Measurements from ENCODE around the gene PKD1L1. TPM values are rescaled to one million over a fixed set of nuclear protein-coding genes. Genes with fewer than 3 reads are reported as not detected.
A peak's percentile ranks its signal among the peaks of the same experiment; 100 is the strongest.

Gene PKD1L1, protein sequence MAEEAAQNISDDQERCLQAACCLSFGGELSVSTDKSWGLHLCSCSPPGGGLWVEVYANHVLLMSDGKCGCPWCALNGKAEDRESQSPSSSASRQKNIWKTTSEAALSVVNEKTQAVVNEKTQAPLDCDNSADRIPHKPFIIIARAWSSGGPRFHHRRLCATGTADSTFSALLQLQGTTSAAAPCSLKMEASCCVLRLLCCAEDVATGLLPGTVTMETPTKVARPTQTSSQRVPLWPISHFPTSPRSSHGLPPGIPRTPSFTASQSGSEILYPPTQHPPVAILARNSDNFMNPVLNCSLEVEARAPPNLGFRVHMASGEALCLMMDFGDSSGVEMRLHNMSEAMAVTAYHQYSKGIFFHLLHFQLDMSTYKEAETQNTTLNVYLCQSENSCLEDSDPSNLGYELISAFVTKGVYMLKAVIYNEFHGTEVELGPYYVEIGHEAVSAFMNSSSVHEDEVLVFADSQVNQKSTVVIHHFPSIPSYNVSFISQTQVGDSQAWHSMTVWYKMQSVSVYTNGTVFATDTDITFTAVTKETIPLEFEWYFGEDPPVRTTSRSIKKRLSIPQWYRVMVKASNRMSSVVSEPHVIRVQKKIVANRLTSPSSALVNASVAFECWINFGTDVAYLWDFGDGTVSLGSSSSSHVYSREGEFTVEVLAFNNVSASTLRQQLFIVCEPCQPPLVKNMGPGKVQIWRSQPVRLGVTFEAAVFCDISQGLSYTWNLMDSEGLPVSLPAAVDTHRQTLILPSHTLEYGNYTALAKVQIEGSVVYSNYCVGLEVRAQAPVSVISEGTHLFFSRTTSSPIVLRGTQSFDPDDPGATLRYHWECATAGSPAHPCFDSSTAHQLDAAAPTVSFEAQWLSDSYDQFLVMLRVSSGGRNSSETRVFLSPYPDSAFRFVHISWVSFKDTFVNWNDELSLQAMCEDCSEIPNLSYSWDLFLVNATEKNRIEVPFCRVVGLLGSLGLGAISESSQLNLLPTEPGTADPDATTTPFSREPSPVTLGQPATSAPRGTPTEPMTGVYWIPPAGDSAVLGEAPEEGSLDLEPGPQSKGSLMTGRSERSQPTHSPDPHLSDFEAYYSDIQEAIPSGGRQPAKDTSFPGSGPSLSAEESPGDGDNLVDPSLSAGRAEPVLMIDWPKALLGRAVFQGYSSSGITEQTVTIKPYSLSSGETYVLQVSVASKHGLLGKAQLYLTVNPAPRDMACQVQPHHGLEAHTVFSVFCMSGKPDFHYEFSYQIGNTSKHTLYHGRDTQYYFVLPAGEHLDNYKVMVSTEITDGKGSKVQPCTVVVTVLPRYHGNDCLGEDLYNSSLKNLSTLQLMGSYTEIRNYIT (N-terminal part only)
- under 1 TPM; 0.52 to 0.67 TPM for total RNA-seq
- under 1 TPM; 0.13 to 0.40 (median 0.29) TPM for polyA plus RNA-seq (ENCODE audit: insufficient read length in 6 of 6)
- long read RNA-seq, donor 1, result 0 reads
- long read RNA-seq, donor 2, result 0 reads
- long read RNA-seq, donor 3, result 0 reads
- long read RNA-seq, donor 4, result 0 reads
- long read RNA-seq, donor 5, result 0 reads
- long read RNA-seq, donor 6, result 0 reads
- long read RNA-seq, donor 7, result 0 reads
- long read RNA-seq, donor 8, result 0 reads
- long read RNA-seq, donor 9, result 0 reads
- long read RNA-seq, donor 10, result 0 reads
- long read RNA-seq, donor 11, result 0 reads
- long read RNA-seq, donor 12, result 0 reads

DNA sequence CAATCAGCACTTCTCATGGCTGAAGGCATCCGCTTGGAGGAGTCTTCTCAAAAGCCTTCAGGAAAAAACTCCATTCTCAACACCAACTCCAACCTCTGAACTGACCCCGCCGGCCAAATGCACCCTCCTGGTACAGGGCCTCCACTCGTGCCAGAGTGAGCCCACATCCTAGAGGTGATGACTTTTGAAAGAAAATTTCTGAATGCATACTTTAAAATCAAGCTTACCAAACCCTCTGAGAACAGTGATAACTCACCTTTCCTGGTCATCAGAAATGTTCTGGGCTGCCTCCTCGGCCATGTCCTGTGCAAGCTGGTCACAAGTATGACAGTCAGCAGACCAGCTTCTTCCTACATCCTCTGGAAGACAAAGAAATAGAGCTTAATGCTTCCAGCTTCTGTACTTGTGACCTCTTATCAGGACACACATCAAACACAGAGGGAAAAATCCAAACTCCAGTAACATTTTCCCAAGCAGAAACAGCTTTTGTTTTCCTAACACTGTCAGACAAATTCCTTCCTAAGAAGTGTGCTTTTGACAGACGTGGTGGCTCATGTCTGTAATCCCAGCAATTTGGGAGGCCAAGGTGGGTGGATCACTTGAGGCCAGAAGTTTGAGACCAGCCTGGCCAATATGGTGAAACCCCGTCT is at the start of gene PKD1L1:
Gene PKD1L1 (minus strand): TSS at position 326 of the 650 bp plus-strand sequence. CDS start 26 bp downstream, at position 300.
- TF ChIP-seq, protein P1, sequence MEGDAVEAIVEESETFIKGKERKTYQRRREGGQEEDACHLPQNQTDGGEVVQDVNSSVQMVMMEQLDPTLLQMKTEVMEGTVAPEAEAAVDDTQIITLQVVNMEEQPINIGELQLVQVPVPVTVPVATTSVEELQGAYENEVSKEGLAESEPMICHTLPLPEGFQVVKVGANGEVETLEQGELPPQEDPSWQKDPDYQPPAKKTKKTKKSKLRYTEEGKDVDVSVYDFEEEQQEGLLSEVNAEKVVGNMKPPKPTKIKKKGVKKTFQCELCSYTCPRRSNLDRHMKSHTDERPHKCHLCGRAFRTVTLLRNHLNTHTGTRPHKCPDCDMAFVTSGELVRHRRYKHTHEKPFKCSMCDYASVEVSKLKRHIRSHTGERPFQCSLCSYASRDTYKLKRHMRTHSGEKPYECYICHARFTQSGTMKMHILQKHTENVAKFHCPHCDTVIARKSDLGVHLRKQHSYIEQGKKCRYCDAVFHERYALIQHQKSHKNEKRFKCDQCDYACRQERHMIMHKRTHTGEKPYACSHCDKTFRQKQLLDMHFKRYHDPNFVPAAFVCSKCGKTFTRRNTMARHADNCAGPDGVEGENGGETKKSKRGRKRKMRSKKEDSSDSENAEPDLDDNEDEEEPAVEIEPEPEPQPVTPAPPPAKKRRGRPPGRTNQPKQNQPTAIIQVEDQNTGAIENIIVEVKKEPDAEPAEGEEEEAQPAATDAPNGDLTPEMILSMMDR (IDR thresholded peaks at IDR 0.05), result no peak
- DNase-seq (no peak), ATAC-seq (no peak)
- Histone ChIP-seq H3K4me1 (peaks cover 5 to 18% of the 10 kb centered on the region in 2 donors), H3K9me3 (no peaks in the 10 kb centered on the region), H3K4me3 (no peak within 1 kb of the TSS), H3K27ac (peak within 1 kb of the TSS in 1 of 2 donors; percentile 40), H3K27me3 (no peaks in the 10 kb centered on the region), H3K36me3 (no peaks in the 10 kb centered on the region)
- intact Hi-C loops (cut with DNase I), result loop anchor here in 1 of 2 donors (5.0 kb wide), 1 partner anchor 164 kb away; no protein-coding TSS in a partner anchor

DNA sequence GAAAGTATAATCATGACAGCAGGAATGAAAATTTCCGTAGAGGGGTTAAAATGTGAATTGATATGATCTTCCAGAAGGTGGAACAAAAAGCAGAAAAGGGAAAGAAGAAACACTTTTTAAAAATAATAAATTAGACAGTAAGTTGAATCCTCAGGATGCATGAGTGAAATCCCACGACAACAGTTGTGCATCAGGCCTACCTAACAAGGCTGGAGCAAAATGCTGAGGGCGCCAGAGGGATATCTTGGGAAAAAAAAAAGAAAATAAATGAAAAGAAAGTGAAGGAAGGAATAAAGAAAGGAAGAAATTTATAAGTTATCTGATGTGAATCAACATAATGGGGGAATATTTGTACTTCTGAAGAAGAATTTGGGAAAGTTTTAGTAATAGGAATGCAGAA is 44.2 kb upstream of the PKD1L1 start:
- peak overlapping the region in 1 of 2 donors; percentile 51 for H3K4me3 ChIP-seq
- ATAC-seq, result no peak
- H3K9me3 ChIP-seq, result no peaks in the 10 kb centered on the region
- peak overlapping the region; percentile 26 to 80 for H3K27ac ChIP-seq
- no peaks in the 10 kb centered on the region for H3K27me3 ChIP-seq
- no peaks in the 10 kb centered on the region for H3K36me3 ChIP-seq
- TF ChIP-seq, protein P1 (IDR thresholded peaks at IDR 0.05), result no peak
- intact Hi-C loops (cut with DNase I), result loop anchor here in 1 of 2 donors (5.0 kb wide), 1 partner anchor 115 kb away; no protein-coding TSS in a partner anchor
- H3K4me1 ChIP-seq, result peaks cover 0 to 17% of the 10 kb centered on the region in 2 donors
- no peak for DNase-seq

DNA sequence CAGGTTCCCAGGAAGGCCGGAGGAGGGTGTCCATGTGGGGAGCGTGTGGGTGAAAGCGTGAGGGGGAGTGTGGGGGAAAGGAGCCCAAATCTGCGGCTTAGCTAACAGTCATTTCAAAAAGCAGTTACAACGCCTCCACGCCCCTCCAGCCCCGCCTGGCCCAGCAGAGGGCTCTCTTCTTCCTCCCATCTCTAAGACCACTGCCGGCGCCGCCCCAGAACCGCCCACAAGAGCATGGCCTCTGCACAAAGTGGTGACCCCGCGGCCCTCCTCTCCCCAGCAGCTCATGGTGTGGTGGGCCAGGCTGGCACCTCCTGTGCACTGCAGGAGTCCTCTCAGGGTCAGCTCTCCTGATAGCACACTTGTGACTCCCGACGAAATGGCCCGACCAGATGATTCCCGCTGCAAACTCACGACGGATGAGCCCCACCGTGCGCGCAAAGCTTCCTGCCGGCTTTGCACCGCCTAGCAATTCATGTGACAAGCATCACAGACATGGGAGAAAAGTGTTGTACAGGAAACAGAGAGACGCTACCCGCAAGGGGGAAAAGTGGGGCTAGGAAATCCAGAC is 43.6 kb upstream of the PKD1L1 start:
- peak; percentile 99 for ATAC-seq
- peaks cover 0 to 17% of the 10 kb centered on the region in 2 donors for H3K4me1 ChIP-seq
- no peaks in the 10 kb centered on the region for H3K9me3 ChIP-seq
- TF ChIP-seq, protein P1 (IDR thresholded peaks at IDR 0.05), result peak; percentile 55 to 59
- H3K4me3 ChIP-seq, result peak overlapping the region; percentile 31 to 51
- peak; percentile 74 to 98 (median 88) for DNase-seq
- no peaks in the 10 kb centered on the region for H3K36me3 ChIP-seq
- H3K27ac ChIP-seq, result peak overlapping the region; percentile 26 to 80
- intact Hi-C loops (cut with DNase I), result loop anchor here in 1 of 2 donors (5.0 kb wide), 1 partner anchor 115 kb away; no protein-coding TSS in a partner anchor
- no peaks in the 10 kb centered on the region for H3K27me3 ChIP-seq

DNA sequence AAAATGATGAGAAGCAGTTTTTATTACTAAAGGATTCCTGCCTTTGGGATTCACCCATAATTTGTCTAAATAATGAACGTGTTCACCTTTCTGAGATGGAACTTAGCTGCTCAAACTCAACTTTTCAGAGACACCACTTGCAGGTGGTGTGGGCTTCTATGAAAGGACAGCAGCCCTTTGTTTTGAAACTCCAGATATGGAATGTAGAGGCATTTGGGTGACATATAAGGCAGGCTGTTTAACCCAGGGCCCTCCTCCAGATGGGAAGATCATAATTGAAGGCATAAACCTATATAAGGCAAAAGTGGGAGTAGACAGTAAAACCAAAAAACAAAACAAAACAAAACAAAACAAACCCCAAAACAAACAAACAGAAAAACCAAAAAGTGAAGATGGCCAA is 43.0 kb upstream of the PKD1L1 start:
- TF ChIP-seq, protein P1 (IDR thresholded peaks at IDR 0.05), result no peak
- DNase-seq, result no peak
- H3K27ac ChIP-seq, result peak overlapping the region in 1 of 2 donors; percentile 80
- no peaks in the 10 kb centered on the region for H3K36me3 ChIP-seq
- no peaks in the 10 kb centered on the region for H3K9me3 ChIP-seq
- peaks cover 0 to 17% of the 10 kb centered on the region in 2 donors for H3K4me1 ChIP-seq
- no peaks in the 10 kb centered on the region for H3K27me3 ChIP-seq
- no peak for ATAC-seq
- H3K4me3 ChIP-seq, result peak overlapping the region in 1 of 2 donors; percentile 51
- intact Hi-C loops (cut with DNase I), result loop anchor here in 1 of 2 donors (5.0 kb wide), 1 partner anchor 116 kb away; no protein-coding TSS in a partner anchor
